HG03432 (cell line): ENCODE results near the gene TBC1D17.

Source experiments
- ATAC-seq: cut with Tn5 transposase; IDR thresholded peaks from one replicate; pipeline ENCODE4 v1.9.1; 2021; ENCODE audit warnings: mild to moderate bottlenecking, moderate library complexity; ENCODE audit not compliant: unreplicated experiment

Gene TBC1D17

GRCh38 chr19:49933643-49934042 is 56.1 kb downstream of the TBC1D17 start:
- ATAC-seq: no peak

GRCh38 chr19:49936549-49936948 is 59.0 kb downstream of the TBC1D17 start:
- ATAC-seq: no peak

GRCh38 chr19:49937750-49938381 is 60.4 kb downstream of the TBC1D17 start:
- no peak for ATAC-seq
